D721Med (cell line): ENCODE data around the gene ASXL1.

Experiments used
- DNase-seq: peaks from one replicate; pipeline ENCODE4 v3.0.0; 2011; ENCODE audit warnings: low spot score; ENCODE audit not compliant: insufficient read length
- FAIRE-seq: peaks from 2 replicates; lab custom pipeline; 2011; peaks lifted over from hg19 to GRCh38; lab: Jason Lieb, UNC
- TF ChIP-seq, protein P1 (sequence below): IDR thresholded peaks from 2 replicates; pipeline ENCODE4 v1.5.1; 2012; ENCODE audit warnings: mild to moderate bottlenecking, control low read depth; ENCODE audit not compliant: insufficient read depth; ENCODE audit errors: missing control alignments

ASXL1 gene

DNA sequence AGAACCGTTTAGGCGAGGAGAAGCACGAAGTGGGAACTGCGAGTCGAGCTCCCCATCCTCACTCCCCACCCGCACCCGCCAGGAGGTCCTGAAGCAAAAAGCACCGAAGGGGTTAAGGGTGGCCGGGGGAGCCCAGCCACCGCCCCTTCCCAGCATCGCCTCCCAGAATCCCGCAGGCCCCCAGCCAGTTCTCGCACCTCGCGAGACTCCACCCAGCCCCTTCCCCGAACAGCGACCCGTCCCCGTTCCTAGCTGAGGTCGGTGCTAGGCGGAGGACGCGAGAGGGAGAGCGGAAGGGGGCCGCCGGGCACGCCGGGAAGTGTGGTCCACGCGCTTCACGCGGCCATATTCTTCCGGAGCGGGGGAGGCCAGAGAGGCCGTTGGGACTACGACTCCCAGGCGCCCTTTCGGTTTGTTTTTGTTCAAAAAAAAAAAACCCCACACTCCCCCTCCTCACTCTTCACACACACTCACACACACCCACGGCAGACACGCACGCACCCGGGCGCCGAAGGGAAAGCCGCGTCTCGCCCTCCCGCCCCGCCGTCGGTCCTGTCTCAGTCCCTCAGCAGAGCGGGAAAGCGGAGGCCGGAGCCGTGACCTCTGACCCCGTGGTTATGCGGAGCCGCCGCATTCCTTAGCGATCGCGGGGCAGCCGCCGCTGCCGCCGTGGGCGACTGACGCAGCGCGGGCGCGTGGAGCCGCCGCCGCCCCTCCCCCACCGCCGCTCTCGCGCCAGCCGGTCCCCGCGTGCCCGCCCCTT is at the start of gene ASXL1:
TSS of gene ASXL1 (plus strand) at position 463 of the 763 bp plus-strand sequence. CDS start 445 bp downstream, outside the sequence.
- DNase-seq, result peak; percentile 85
- TF ChIP-seq, protein P1, sequence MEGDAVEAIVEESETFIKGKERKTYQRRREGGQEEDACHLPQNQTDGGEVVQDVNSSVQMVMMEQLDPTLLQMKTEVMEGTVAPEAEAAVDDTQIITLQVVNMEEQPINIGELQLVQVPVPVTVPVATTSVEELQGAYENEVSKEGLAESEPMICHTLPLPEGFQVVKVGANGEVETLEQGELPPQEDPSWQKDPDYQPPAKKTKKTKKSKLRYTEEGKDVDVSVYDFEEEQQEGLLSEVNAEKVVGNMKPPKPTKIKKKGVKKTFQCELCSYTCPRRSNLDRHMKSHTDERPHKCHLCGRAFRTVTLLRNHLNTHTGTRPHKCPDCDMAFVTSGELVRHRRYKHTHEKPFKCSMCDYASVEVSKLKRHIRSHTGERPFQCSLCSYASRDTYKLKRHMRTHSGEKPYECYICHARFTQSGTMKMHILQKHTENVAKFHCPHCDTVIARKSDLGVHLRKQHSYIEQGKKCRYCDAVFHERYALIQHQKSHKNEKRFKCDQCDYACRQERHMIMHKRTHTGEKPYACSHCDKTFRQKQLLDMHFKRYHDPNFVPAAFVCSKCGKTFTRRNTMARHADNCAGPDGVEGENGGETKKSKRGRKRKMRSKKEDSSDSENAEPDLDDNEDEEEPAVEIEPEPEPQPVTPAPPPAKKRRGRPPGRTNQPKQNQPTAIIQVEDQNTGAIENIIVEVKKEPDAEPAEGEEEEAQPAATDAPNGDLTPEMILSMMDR, result no peak
- FAIRE-seq, result no peak

DNA sequence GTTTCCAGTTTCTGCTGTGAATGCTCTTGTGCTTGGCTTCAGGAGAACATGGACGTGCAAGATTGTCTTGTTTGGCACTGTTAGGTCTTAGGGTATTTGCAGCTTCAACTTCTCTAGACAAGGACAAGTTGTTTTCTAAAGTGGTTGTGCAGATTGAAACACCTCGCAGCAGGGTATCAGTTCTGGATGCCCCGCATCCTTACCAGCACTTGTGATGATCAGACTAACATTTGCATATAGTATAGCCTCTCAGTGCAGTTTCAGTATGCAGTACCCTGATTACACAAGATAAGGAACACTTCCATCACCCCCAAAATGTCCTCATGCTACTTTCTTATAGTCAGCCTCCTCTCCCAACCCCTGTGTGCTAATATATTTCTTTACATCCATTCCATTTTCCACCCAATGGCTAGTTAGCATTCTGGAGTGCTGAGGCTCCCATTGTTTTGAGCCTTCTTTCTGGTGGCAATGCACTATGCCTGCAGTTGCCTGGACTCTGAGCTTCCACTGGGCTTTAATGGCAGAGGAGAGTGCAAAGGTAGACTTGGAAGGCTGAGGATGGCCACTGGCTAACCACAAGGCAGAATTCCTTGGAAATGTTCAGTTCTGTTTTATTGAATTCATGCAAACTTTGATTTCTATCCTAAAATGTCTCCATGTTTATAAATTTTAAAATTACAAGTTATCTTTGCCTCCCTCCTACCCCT is 45.3 kb upstream of the ASXL1 start:
- no peak for DNase-seq

DNA sequence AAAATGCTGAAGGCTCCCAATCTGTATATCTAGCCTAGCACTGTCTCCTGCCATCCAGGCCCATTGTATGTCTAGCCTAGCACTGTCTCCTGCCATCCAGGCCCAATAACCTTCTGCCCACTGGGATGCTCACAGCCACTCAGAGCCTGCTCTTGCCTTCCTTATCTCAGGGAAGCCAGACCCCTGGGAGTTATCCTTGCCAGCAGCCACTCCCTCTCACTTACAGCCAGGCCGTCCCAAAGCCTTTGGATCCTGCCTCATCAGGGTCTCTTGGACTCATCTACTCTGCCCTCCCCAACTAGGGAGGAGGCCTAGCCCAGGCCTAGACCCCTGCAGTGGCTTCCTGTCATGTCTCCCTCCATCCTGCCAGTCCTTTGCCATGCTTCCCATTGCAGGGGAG is 43.4 kb upstream of the ASXL1 start:
- DNase-seq (no peak), FAIRE-seq (no peak)
- TF ChIP-seq, protein P1, result no peak

More for the DNA sequence above, 45.3 kb upstream of the ASXL1 start:
- FAIRE-seq, result no peak
- TF ChIP-seq, protein P1, result no peak

DNA sequence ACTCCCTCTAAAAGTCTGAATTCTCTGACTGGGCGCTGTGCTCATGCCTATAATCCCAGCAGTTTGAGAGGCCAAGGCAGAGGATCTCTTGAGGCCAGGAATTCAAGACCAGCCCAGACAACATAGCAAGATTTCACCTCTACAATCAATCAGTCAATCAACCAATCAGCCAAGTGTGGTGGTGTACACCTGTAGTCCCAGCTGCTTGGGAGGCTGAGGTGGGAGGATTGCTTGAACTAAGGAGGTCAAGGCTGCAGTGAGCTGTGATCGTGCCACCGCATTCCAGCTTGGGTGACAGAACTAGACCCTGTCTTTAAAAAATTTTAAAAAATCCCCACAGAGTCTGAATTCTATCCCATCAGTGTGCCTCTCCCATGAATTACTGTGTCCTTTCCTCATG is 42.7 kb upstream of the ASXL1 start:
- DNase-seq (no peak), FAIRE-seq (no peak)

DNA sequence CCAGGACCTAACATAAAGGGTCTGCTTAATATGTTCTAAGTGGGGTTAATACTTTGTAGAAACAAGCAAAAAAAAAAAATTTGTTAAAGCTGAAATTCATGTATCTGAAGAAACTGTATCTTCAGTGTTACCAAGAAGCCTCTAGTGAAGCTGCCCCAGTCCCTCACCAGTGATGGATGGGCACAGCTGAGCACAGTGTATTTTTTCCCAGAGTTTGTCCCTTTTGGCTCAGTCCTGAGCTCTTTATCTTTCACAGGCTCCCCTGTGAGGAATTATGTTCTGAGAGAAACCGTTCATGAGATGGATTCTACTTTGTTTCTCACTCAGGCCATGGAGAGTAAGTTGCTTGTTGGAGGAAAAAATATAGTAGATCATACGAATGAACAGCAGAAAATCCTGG is 42.2 kb upstream of the ASXL1 start:
- TF ChIP-seq, protein P1, result no peak
- no peak for FAIRE-seq

More for the DNA sequence above, 42.7 kb upstream of the ASXL1 start:
- TF ChIP-seq, protein P1, result no peak

DNA sequence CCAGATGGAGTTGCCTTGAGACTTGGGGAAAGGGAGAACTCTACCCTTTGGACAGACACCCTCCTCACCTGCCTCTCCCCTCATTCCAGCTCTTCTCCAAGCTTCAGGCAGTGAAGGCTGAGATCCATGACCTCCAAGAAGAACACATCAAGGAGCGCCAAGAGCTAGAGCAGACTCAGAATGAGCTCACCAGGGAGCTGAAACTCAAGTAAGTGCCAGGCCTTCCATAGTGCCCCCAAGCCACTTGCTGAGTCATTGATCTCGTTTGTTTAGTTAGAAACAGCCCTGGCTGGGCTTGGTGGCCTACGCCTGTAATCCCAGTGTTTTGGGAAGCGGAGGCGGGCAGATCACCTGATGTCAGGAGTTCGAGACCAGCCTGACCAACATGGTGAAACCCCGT is 41.5 kb upstream of the ASXL1 start:
- FAIRE-seq (no peak), DNase-seq (no peak)
- TF ChIP-seq, protein P1, result no peak

More for the DNA sequence above, 42.2 kb upstream of the ASXL1 start:
- DNase-seq, result no peak

DNA sequence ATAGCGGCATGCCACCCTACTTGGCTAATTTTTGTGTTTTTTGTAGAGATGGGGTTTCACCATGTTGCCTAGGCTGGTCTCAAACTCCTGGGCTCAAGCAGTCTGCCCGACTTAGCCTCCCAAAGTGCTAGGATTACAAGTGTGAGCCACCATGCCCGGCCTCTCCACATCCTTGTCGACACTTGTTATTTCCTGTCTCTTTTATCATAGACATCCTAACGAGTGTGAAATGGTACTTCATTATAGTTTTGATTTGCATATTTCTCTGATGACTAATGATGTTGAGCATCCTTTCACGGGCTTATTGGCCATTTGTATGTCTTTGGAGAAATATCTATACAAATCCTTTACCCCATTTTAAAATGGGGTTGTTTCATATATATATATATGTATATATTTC is 39.0 kb upstream of the ASXL1 start:
- TF ChIP-seq, protein P1, result no peak
- DNase-seq, result no peak
- no peak for FAIRE-seq
